Liver (tissue), 3 donors: ENCODE results near the gene PHLDB2.

Experiments
- EGR1 ChIP-seq, 2 donors: IDR thresholded peaks; 2 replicates each; pipeline ENCODE4 v1.6.1; 2016 to 2018; ENCODE audit warnings: antibody characterized with exemption in 2 of 2, low read depth in 2 of 2
- FOXA1 ChIP-seq: IDR thresholded peaks from 2 replicates; pipeline ENCODE4 v1.6.1; 2016; ENCODE audit warnings: antibody characterized with exemption
- HNF4A ChIP-seq, 2 donors: conservative IDR thresholded peaks; 2 replicates each; pipeline ENCODE4 v1.6.1; 2016; ENCODE audit warnings: antibody characterized with exemption in 2 of 2, mild to moderate bottlenecking in 2 of 2
- JUND ChIP-seq, 2 donors: IDR thresholded peaks; 2 replicates each; pipeline ENCODE4 v1.6.1; 2016; ENCODE audit warnings: antibody characterized with exemption in 2 of 2
- RAD21 ChIP-seq, 2 donors: IDR thresholded peaks; 2 replicates each; pipeline ENCODE4 v1.6.1; 2016; ENCODE audit warnings: antibody characterized with exemption in 2 of 2, mild to moderate bottlenecking in 2 of 2
- RXRA ChIP-seq, 2 donors: IDR thresholded peaks; 2 replicates each; pipeline ENCODE4 v1.6.1; 2017 to 2018; ENCODE audit warnings: antibody characterized with exemption in 2 of 2, mild to moderate bottlenecking in 1 of 2
- SP1 ChIP-seq: IDR thresholded peaks from 2 replicates; pipeline ENCODE4 v1.6.1; 2018; ENCODE audit warnings: antibody characterized with exemption, mild to moderate bottlenecking
- TAF1 ChIP-seq: conservative IDR thresholded peaks from 2 replicates; pipeline ENCODE4 v1.6.1; 2016; ENCODE audit warnings: antibody characterized with exemption, mild to moderate bottlenecking
- YY1 ChIP-seq: IDR thresholded peaks from 2 replicates; pipeline ENCODE4 v1.6.1; 2016; ENCODE audit warnings: antibody characterized with exemption, mild to moderate bottlenecking
- TF ChIP-seq, protein P1 (sequence below): fragments of 150-350 bp; IDR thresholded peaks from 2 replicates; pipeline ENCODE4 v1.5.1; 2017; ENCODE audit warnings: improper control_type of control experiment, low read depth, low read length; ENCODE audit not compliant: missing input control
- TF ChIP-seq, protein P2 (sequence below): IDR thresholded peaks from 2 replicates; pipeline ENCODE4 v1.6.1; 2016; ENCODE audit warnings: antibody characterized with exemption, mild to moderate bottlenecking
- TF ChIP-seq, protein P3 (sequence below): IDR thresholded peaks from 2 replicates; pipeline ENCODE4 v1.6.1; 2016; ENCODE audit warnings: antibody characterized with exemption
- TF ChIP-seq, protein P4 (sequence below): IDR thresholded peaks from 2 replicates; pipeline ENCODE4 v1.6.1; 2016; ENCODE audit warnings: antibody characterized with exemption
- TF ChIP-seq, protein P5 (sequence below): IDR thresholded peaks from 2 replicates; pipeline ENCODE4 v1.6.1; 2016; ENCODE audit warnings: antibody characterized with exemption
- donor health status: healthy.
- donor health status: healthy.

DNA sequence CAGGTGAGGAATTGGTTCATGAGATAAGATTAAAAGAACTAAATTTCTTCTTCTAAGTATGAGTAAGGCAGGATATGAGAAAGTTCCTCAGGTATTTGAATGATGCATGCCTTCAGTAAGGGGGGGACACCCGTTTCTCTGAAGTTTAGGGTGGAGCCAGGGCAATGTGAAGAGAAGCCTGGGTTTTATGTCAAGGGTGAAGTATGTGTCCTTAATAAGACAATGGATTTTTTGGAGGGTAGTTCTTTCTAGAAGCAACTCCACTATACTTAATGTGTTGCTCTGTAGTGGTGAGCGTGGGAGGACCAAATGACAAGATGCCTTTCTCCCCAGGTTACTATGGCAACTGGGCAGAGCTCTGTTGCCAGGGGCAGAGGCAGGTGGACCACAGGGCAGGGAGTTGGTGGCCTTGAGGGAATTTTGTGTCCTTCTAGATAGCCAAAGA, 44.0 kb downstream of the PHLDB2 start:
- TF ChIP-seq, protein P1, sequence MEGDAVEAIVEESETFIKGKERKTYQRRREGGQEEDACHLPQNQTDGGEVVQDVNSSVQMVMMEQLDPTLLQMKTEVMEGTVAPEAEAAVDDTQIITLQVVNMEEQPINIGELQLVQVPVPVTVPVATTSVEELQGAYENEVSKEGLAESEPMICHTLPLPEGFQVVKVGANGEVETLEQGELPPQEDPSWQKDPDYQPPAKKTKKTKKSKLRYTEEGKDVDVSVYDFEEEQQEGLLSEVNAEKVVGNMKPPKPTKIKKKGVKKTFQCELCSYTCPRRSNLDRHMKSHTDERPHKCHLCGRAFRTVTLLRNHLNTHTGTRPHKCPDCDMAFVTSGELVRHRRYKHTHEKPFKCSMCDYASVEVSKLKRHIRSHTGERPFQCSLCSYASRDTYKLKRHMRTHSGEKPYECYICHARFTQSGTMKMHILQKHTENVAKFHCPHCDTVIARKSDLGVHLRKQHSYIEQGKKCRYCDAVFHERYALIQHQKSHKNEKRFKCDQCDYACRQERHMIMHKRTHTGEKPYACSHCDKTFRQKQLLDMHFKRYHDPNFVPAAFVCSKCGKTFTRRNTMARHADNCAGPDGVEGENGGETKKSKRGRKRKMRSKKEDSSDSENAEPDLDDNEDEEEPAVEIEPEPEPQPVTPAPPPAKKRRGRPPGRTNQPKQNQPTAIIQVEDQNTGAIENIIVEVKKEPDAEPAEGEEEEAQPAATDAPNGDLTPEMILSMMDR: no peak
- TF ChIP-seq, protein P2, sequence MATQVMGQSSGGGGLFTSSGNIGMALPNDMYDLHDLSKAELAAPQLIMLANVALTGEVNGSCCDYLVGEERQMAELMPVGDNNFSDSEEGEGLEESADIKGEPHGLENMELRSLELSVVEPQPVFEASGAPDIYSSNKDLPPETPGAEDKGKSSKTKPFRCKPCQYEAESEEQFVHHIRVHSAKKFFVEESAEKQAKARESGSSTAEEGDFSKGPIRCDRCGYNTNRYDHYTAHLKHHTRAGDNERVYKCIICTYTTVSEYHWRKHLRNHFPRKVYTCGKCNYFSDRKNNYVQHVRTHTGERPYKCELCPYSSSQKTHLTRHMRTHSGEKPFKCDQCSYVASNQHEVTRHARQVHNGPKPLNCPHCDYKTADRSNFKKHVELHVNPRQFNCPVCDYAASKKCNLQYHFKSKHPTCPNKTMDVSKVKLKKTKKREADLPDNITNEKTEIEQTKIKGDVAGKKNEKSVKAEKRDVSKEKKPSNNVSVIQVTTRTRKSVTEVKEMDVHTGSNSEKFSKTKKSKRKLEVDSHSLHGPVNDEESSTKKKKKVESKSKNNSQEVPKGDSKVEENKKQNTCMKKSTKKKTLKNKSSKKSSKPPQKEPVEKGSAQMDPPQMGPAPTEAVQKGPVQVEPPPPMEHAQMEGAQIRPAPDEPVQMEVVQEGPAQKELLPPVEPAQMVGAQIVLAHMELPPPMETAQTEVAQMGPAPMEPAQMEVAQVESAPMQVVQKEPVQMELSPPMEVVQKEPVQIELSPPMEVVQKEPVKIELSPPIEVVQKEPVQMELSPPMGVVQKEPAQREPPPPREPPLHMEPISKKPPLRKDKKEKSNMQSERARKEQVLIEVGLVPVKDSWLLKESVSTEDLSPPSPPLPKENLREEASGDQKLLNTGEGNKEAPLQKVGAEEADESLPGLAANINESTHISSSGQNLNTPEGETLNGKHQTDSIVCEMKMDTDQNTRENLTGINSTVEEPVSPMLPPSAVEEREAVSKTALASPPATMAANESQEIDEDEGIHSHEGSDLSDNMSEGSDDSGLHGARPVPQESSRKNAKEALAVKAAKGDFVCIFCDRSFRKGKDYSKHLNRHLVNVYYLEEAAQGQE: no peak
- no peak for TF ChIP-seq JUND (IDR thresholded peaks at IDR 0.05)
- TF ChIP-seq, protein P3, sequence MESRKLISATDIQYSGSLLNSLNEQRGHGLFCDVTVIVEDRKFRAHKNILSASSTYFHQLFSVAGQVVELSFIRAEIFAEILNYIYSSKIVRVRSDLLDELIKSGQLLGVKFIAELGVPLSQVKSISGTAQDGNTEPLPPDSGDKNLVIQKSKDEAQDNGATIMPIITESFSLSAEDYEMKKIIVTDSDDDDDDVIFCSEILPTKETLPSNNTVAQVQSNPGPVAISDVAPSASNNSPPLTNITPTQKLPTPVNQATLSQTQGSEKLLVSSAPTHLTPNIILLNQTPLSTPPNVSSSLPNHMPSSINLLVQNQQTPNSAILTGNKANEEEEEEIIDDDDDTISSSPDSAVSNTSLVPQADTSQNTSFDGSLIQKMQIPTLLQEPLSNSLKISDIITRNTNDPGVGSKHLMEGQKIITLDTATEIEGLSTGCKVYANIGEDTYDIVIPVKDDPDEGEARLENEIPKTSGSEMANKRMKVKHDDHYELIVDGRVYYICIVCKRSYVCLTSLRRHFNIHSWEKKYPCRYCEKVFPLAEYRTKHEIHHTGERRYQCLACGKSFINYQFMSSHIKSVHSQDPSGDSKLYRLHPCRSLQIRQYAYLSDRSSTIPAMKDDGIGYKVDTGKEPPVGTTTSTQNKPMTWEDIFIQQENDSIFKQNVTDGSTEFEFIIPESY: no peak
- TF ChIP-seq RAD21 (IDR thresholded peaks at IDR 0.05): no peak
- TF ChIP-seq YY1: no peak
- TF ChIP-seq, protein P4, sequence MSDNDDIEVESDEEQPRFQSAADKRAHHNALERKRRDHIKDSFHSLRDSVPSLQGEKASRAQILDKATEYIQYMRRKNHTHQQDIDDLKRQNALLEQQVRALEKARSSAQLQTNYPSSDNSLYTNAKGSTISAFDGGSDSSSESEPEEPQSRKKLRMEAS: no peak
- no peak for TF ChIP-seq EGR1 (IDR thresholded peaks at IDR 0.05; ENCODE audit: low read depth in 2 of 2)
- TF ChIP-seq TAF1: no peak
- no peak for TF ChIP-seq RXRA (IDR thresholded peaks at IDR 0.05)
- no peak for TF ChIP-seq SP1
- no peak for TF ChIP-seq FOXA1
- TF ChIP-seq, protein P5, sequence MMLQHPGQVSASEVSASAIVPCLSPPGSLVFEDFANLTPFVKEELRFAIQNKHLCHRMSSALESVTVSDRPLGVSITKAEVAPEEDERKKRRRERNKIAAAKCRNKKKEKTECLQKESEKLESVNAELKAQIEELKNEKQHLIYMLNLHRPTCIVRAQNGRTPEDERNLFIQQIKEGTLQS: no peak
- TF ChIP-seq HNF4A (conservative IDR thresholded peaks at IDR 0.05): no peak
